HEK293T (cell line): Measurements from ENCODE around the gene VLDLR.

Experiments
- CTCF ChIA-PET: fragments of 350-600 bp; formaldehyde crosslinking; extraction: SDS; loops from one replicate; lab custom pipeline; 2021; ENCODE audit warnings: antibody characterized with exemption, inconsistent platforms; lab: Yijun Ruan, JAX
- POLR2A ChIA-PET: fragments of 350-600 bp; formaldehyde crosslinking; extraction: SDS; loops from one replicate; lab custom pipeline; 2020; ENCODE audit warnings: antibody characterized with exemption, inconsistent platforms; lab: Yijun Ruan, JAX
- DNase-seq: peaks from one replicate; pipeline ENCODE4 v3.0.0; 2012; ENCODE audit warnings: mixed read lengths; ENCODE audit errors: extremely low spot score
- ARNT ChIP-seq: fragments of 450-650 bp; IDR thresholded peaks from 2 replicates; pipeline ENCODE4 v1.6.1; 2017; ENCODE audit warnings: mild to moderate bottlenecking
- BHLHE40 ChIP-seq: fragments of 450-650 bp; IDR thresholded peaks from 2 replicates; pipeline ENCODE4 v1.6.1; 2016; ENCODE audit warnings: mild to moderate bottlenecking, moderate library complexity, borderline replicate concordance
- CTBP1 ChIP-seq: fragments of 450-650 bp; IDR thresholded peaks from 2 replicates; pipeline ENCODE4 v1.6.1; 2016; ENCODE audit warnings: borderline replicate concordance
- ELF4 ChIP-seq: fragments of 450-650 bp; IDR thresholded peaks from 2 replicates; pipeline ENCODE4 v1.6.1; 2017; ENCODE audit warnings: antibody characterized with exemption
- FOXA1 ChIP-seq: fragments of 450-650 bp; IDR thresholded peaks from 2 replicates; pipeline ENCODE4 v1.6.1; 2016; ENCODE audit warnings: mild to moderate bottlenecking
- FOXK2 ChIP-seq: fragments of 450-650 bp; IDR thresholded peaks from 2 replicates; pipeline ENCODE4 v1.6.1; 2016; ENCODE audit warnings: mild to moderate bottlenecking
- FOXM1 ChIP-seq: fragments of 450-650 bp; IDR thresholded peaks from 2 replicates; pipeline ENCODE4 v1.6.1; 2017; ENCODE audit warnings: mild to moderate bottlenecking, borderline replicate concordance
- HDGF ChIP-seq: fragments of 450-650 bp; IDR thresholded peaks from 2 replicates; pipeline ENCODE4 v1.6.1; 2017; ENCODE audit warnings: antibody characterized with exemption, borderline replicate concordance
- L3MBTL2 ChIP-seq: fragments of 450-650 bp; conservative IDR thresholded peaks from 2 replicates; pipeline ENCODE4 v1.6.1; 2016; ENCODE audit warnings: mild to moderate bottlenecking
- LEF1 ChIP-seq: fragments of 450-650 bp; IDR thresholded peaks from 2 replicates; pipeline ENCODE4 v1.6.1; 2017; ENCODE audit warnings: mild to moderate bottlenecking, borderline replicate concordance
- NFRKB ChIP-seq: fragments of 450-650 bp; IDR thresholded peaks from 2 replicates; pipeline ENCODE4 v1.6.1; 2016; ENCODE audit warnings: mild to moderate bottlenecking, moderate library complexity
- PKNOX1 ChIP-seq: fragments of 450-650 bp; IDR thresholded peaks from 2 replicates; pipeline ENCODE4 v1.6.1; 2016
- SP1 ChIP-seq: fragments of 450-650 bp; IDR thresholded peaks from 2 replicates; pipeline ENCODE4 v1.6.1; 2017
- SUZ12 ChIP-seq: fragments of 450-650 bp; IDR thresholded peaks from 2 replicates; pipeline ENCODE4 v1.6.1; 2016; ENCODE audit warnings: mild to moderate bottlenecking
- TARDBP ChIP-seq: fragments of 450-650 bp; IDR thresholded peaks from 2 replicates; pipeline ENCODE4 v1.6.1; 2016
- ZNF384 ChIP-seq: fragments of 450-650 bp; IDR thresholded peaks from 2 replicates; pipeline ENCODE4 v1.6.1; 2016

Gene VLDLR

GRCh38 chr9:2621722-2622460 lies at the start of gene VLDLR:
TSS of gene VLDLR (plus strand) at chr9:2621787. CDS start at chr9:2622190, 403 bp downstream.
- CTCF ChIA-PET, result no interaction called here
- POLR2A ChIA-PET, result no interaction called here
- no peak for TF ChIP-seq FOXA1
- TF ChIP-seq BHLHE40, result no peak
- peak; percentile 50 for DNase-seq

GRCh38 chr9:2574203-2574602 lies 47.4 kb upstream of the VLDLR start:
- CTCF ChIA-PET, result no interaction called here
- no peak for DNase-seq
- TF ChIP-seq PKNOX1 (no peak), ARNT (no peak)
- POLR2A ChIA-PET, result interaction anchor here (0.6 kb wide), 1 partner anchor 318 kb away, joined by 3 read pairs; no protein-coding TSS in a partner anchor

- ChIA-PET POLR2A (no interaction called here), CTCF (no interaction called here)
- TF ChIP-seq HDGF (no peak), FOXM1 (no peak), ZNF384 (no peak), BHLHE40 (no peak), ELF4 (no peak)
- no peak for DNase-seq
Measured at GRCh38 chr9:2576631-2577030, 45.0 kb upstream of the VLDLR start.

- TF ChIP-seq FOXK2 (no peak), ELF4 (no peak)
- CTCF ChIA-PET, result no interaction called here
- DNase-seq, result no peak
- POLR2A ChIA-PET, result no interaction called here
Measured at GRCh38 chr9:2583308-2584013, 38.1 kb upstream of the VLDLR start.

GRCh38 chr9:2591967-2592366 lies 29.6 kb upstream of the VLDLR start:
- ChIA-PET CTCF (no interaction called here), POLR2A (no interaction called here)
- no peak for DNase-seq
- TF ChIP-seq BHLHE40 (no peak), SP1 (no peak), FOXA1 (no peak), NFRKB (no peak), LEF1 (no peak), FOXM1 (no peak), ELF4 (no peak), HDGF (no peak), PKNOX1 (no peak), TARDBP (no peak), FOXK2 (no peak), ZNF384 (no peak), ARNT (no peak), CTBP1 (no peak), L3MBTL2 (no peak), SUZ12 (no peak)

GRCh38 chr9:2593744-2594143 lies 27.8 kb upstream of the VLDLR start:
- POLR2A ChIA-PET, result no interaction called here
- TF ChIP-seq HDGF (no peak), PKNOX1 (no peak), ELF4 (no peak), BHLHE40 (no peak), FOXK2 (no peak), SUZ12 (no peak), ZNF384 (no peak), CTBP1 (no peak), ARNT (no peak), SP1 (no peak), TARDBP (no peak), FOXA1 (no peak), NFRKB (no peak), L3MBTL2 (no peak)
- DNase-seq, result no peak
- CTCF ChIA-PET, result no interaction called here

GRCh38 chr9:2595973-2596372 lies 25.6 kb upstream of the VLDLR start:
- POLR2A ChIA-PET, result no interaction called here
- no peak for DNase-seq
- TF ChIP-seq BHLHE40 (no peak), TARDBP (no peak)
- CTCF ChIA-PET, result no interaction called here
